ENCODE data around the gene HSPG2.
"Not testable (repeated sequence)": the region's sequence is repeated elsewhere in the genome, so short reads cannot be mapped to it uniquely, and the experiment has no call there.

Gene HSPG2

GRCh38 chr1:21961337-21961736 lies 24.2 kb upstream of the HSPG2 start:
- H3K4me3 ChIP-seq (ENCODE audit: low read depth, low read length), result no peak overlapping the region

GRCh38 chr1:21956720-21957552 lies 19.8 kb upstream of the HSPG2 start:
- no peak overlapping the region for H3K4me3 ChIP-seq (ENCODE audit: low read depth, low read length)
- no peak for DNase-seq (ENCODE audit: low read depth)

More at GRCh38 chr1:21961337-21961736, 24.2 kb upstream of the HSPG2 start:
- DNase-seq (ENCODE audit: low read depth), result no peak

- no peak for DNase-seq (ENCODE audit: low read depth)
- H3K4me3 ChIP-seq (ENCODE audit: low read depth, low read length), result no peak overlapping the region
These were observed 18.6 kb upstream of the HSPG2 start for GRCh38 chr1:21955501-21956281.

GRCh38 chr1:21955058-21955457 lies 17.9 kb upstream of the HSPG2 start:
- no peak for DNase-seq (ENCODE audit: low read depth)
- no peak overlapping the region for H3K4me3 ChIP-seq (ENCODE audit: low read depth, low read length)

GRCh38 chr1:21952786-21953520 lies 15.8 kb upstream of the HSPG2 start:
- DNase-seq (ENCODE audit: low read depth), result no peak
- H3K4me3 ChIP-seq (ENCODE audit: low read depth, low read length), result no peak overlapping the region

- no peak overlapping the region for H3K4me3 ChIP-seq (ENCODE audit: low read depth, low read length)
- no peak for DNase-seq (ENCODE audit: low read depth)
These were observed 14.2 kb upstream of the HSPG2 start for GRCh38 chr1:21951226-21951870.

GRCh38 chr1:21950734-21951133 lies 13.6 kb upstream of the HSPG2 start:
- no peak for DNase-seq (ENCODE audit: low read depth)
- no peak overlapping the region for H3K4me3 ChIP-seq (ENCODE audit: low read depth, low read length)

DNA sequence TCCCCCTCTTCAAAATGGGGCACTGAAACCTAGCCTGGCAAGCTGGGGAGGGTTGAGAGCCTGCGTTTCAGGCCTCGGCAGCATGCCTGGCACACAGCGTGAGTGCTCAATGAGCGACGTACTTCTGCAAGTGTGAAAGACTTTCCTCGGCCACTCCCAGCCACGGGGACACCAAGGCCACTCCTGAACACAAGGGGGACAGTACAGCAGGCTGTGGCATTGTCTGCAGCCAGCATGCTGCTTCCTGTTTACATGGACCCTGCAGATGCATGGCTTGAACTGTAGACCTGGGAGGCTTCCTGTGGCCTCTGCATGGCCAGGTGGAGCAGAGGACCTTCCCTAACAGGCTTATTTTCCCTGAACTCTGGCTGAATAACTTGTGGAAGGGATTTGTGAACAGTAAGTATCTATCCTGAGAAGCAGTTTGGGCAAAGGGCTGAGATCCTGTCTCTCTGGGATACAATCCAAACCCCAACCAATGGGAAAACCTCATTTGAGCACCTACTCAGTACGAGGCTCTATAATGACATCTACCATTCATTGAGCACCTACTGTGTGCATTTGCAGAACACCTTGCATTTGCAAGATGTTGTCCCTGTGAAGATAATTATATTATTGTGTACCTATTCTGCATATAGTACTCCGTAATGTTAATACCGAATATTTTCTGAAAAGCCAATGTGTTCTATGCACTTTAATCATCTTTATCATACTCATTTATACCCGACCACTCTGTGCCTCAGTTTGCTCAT lies 9.9 kb upstream of the HSPG2 start:
- no peak for DNase-seq (ENCODE audit: low read depth)
- no peak overlapping the region for H3K4me3 ChIP-seq (ENCODE audit: low read depth, low read length)

GRCh38 chr1:21944733-21945073 lies 7.6 kb upstream of the HSPG2 start:
- no peak overlapping the region for H3K4me3 ChIP-seq (ENCODE audit: low read depth, low read length)
- DNase-seq (ENCODE audit: low read depth), result no peak

DNA sequence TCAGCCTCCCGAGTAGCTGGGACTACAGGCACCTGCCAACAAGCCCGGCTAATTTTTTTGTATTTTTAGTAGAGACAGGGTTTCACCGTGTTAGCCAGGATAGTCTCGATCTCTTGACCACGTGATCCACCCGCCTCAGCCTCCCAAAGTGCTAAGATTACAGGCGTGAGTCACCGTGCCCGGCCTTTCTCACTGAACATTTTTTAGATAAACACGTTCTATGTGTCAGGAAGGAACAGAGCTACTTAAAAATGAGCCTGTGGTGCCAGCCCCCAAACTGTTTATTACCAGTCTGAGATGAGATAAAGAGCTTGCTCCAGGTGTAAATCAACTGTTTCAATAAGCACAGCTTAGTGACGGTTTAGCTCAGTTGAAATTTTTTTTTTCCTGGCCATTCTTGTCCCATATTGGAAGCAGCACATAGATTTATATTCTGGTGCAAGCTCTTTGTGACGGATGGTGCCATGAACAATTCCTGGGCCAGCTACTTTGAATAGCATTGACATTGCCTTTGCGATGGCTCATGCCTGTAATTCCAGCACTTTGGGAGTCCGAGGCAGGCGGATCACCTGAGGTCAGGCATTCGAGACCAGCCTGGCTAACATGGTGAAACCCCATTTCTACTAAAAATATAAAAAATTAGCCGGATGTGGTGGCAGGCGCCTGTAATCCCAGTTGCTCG lies 6.0 kb upstream of the HSPG2 start:
- H3K4me3 ChIP-seq (ENCODE audit: low read depth, low read length); DNase-seq (ENCODE audit: low read depth): not testable (repeated sequence)

- DNase-seq (ENCODE audit: low read depth), result no peak
- no peak overlapping the region for H3K4me3 ChIP-seq (ENCODE audit: low read depth, low read length)
These were observed 5.4 kb upstream of the HSPG2 start for GRCh38 chr1:21942464-21942863.

GRCh38 chr1:21941370-21941769 lies 4.3 kb upstream of the HSPG2 start:
- no peak overlapping the region for H3K4me3 ChIP-seq (ENCODE audit: low read depth, low read length)
- no peak for DNase-seq (ENCODE audit: low read depth)

DNA sequence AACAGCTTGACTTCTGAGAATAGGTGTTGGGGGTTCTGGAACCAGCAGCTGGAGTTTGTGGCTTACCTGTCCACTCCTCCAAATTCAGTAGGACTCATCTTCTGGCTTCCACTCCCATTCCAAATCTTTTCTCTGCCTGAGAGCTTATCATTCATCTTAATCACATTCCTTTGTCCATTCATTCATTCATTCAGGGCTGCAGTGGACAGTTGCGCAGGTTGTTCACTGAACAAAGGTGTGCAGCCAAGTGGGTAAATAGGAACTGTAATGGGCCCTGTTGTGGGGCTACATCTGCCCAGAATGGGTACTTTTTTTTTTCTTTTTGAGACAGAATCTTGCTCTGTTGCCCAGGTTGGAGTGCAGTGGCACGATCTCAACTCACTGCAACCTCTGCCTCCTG lies 3.4 kb upstream of the HSPG2 start:
- no peak for DNase-seq (ENCODE audit: low read depth)
- no peak overlapping the region for H3K4me3 ChIP-seq (ENCODE audit: low read depth, low read length)

- DNase-seq (ENCODE audit: low read depth), result peak; percentile 94
- no peak overlapping the region for H3K4me3 ChIP-seq (ENCODE audit: low read depth, low read length)
These were observed 2.7 kb upstream of the HSPG2 start for GRCh38 chr1:21939650-21940374.

GRCh38 chr1:21938732-21939538 lies 1.8 kb upstream of the HSPG2 start:
- no peak for DNase-seq (ENCODE audit: low read depth)
- H3K4me3 ChIP-seq (ENCODE audit: low read depth, low read length), result no peak overlapping the region

DNA sequence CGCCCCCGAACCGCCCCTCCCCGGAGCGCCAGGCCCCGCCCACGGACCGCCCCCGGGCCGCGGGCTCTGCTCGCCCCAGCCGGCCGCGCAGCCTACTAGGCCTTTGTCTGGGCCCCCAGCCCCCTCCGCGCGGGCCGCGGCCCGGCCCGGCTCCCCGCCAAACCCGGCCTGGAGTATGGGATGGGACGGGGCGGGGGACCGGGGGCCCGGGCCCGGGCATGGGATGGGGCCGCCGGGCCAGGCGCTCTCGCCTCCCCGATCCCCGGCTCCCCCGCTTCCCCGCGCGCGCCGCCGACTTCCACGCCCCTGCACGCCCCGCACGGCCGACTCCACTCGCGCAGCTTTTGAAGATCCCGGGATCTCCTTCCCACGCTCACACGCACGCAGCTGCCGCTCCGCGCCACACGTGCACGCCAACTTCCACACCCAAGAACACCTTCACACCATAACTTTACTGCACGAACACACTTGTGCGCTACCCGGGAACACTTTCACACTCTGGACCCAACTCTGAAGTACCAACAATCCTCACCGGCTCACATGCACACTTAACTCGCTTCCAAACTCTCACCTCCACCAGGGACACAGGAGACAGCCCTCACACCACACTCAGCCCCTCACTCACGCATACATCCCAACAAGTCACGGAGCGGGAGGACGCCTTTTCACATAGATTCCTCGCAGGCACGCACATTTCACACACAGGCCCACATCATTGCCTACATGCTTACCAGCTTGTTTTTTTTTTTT lies 437 bp upstream of the HSPG2 start:
- H3K4me3 ChIP-seq (ENCODE audit: low read depth, low read length), result peak overlapping the region; percentile 26
- no peak for DNase-seq (ENCODE audit: low read depth)

All from skeletal muscle cell (primary cell).